Epithelial cell of prostate (primary cell): ENCODE measurements around the gene TJP3.

Experiments
- DNase-seq: peaks from one replicate; pipeline ENCODE4 v3.0.0-alpha.2; 2011; ENCODE audit warnings: low read depth, low spot score
- H3K27ac ChIP-seq: fragments of 450-650 bp; 2 replicates; pipeline ENCODE4 v1.5.1; 2017; ENCODE audit warnings: mild to moderate bottlenecking

Gene TJP3

GRCh38 chr19:3798137-3798536 is 90.0 kb downstream of the TJP3 start:
- no peak for DNase-seq
- no peak overlapping the region for H3K27ac ChIP-seq
